ENCODE results near the gene EFCAB6. TPM values are rescaled to one million over a fixed set of nuclear protein-coding genes. Genes with fewer than 3 reads are reported as not detected.

Gene EFCAB6
- polyA plus RNA-seq, 3 donors, result not detected

DNA sequence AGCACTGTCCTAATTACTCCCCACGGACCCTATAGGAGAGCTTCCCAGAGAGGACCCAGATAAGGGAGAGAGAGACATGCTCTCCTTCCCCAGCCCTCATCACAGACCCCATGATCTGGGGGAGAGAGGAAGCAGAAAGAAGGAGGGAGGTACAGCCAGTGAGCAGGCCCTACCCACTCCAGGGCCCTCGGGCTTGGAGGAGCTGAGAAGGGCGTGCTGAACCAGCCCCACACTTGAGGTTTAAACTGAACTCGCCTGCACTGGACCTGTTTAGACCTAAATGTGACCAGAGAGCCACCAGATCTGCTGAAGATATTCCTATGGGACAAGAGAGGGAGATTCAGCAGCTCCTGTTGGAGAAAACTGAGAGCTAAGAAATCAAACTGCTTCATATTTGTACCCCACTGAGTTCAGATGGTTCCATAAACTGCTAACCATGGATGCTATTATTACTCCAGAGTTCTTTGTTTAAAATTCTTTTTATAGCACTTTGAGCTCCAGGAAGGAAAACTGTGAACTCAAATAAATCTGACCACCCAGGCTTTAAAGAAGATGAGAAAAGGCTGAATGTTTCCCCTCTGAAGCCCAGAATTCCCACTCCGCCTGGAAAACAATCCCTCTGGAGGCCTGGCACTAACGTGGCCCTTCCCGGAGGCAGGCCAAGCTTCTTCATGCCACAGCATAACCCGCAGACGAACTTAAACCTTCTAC lies 67.2 kb downstream of the EFCAB6 start:
- Histone ChIP-seq H3K4me1 (ENCODE audit: control insufficient read depth in 1 of 2, insufficient read depth in 2 of 2, low read length in 2 of 2) (no peaks in the 10 kb centered on the region), H4K20me1 (ENCODE audit: insufficient read depth, low read length) (no peaks in the 10 kb centered on the region), H3K4me3 (replicated peaks in 1 of 3; ENCODE audit: low read depth in 2 of 3, low read length in 3 of 3) (no peak overlapping the region), H3K27ac (ENCODE audit: low read depth in 1 of 2, low read length in 2 of 2) (no peak overlapping the region), H3K36me3 (replicated peaks in 1 of 2; ENCODE audit: control insufficient read depth in 1 of 2, insufficient read depth in 2 of 2, low read length in 2 of 2) (no peaks in the 10 kb centered on the region), H3K79me2 (ENCODE audit: insufficient read depth, low read length) (no peaks in the 10 kb centered on the region), H3K9ac (ENCODE audit: insufficient read depth, low read length, poor library complexity, severe bottlenecking) (no peak overlapping the region), H3K4me2 (replicated peaks; ENCODE audit: extremely low read depth, low read length, poor library complexity, severe bottlenecking) (no peak overlapping the region), H3K27me3 (ENCODE audit: control insufficient read depth in 2 of 2, insufficient read depth in 2 of 2, low read length in 2 of 2) (no peaks in the 10 kb centered on the region), H2AFZ (ENCODE audit: insufficient read depth, low read depth, low read length, poor library complexity, severe bottlenecking) (no peak overlapping the region), H3K9me3 (replicated peaks in 1 of 2; ENCODE audit: control insufficient read depth in 1 of 2, insufficient read depth in 1 of 2, low read length in 2 of 2) (no peaks in the 10 kb centered on the region)
- Mint-ChIP-seq H3K4me3 (no peak overlapping the region), H3K9me3 (no peaks in the 10 kb centered on the region), H3K27me3 (ENCODE audit: low read depth in 3 of 3) (peaks cover 0 to 7% (median 3%) of the 10 kb centered on the region in 3 donors), H3K36me3 (no peaks in the 10 kb centered on the region), H3K4me1 (no peaks in the 10 kb centered on the region), H3K27ac (no peak overlapping the region)
- intact Hi-C loops (cut with micrococcal nuclease), result no loop called here
- TF ChIP-seq CTCF (IDR thresholded peaks at IDR 0.05), result no peak
- WGBS (ENCODE audit: insufficient coverage), result 89% methylated on average over 7 of the region's 9 CpGs
- DNase-seq, result no peak

GRCh38 chr22:43743929-43744643 lies 68.0 kb downstream of the EFCAB6 start:
- Histone ChIP-seq H3K36me3 (replicated peaks in 1 of 2; ENCODE audit: control insufficient read depth in 1 of 2, insufficient read depth in 2 of 2, low read length in 2 of 2) (no peaks in the 10 kb centered on the region), H3K4me3 (replicated peaks in 1 of 3; ENCODE audit: low read depth in 2 of 3, low read length in 3 of 3) (no peak overlapping the region), H4K20me1 (ENCODE audit: insufficient read depth, low read length) (no peaks in the 10 kb centered on the region), H3K9me3 (replicated peaks in 1 of 2; ENCODE audit: control insufficient read depth in 1 of 2, insufficient read depth in 1 of 2, low read length in 2 of 2) (no peaks in the 10 kb centered on the region), H3K9ac (ENCODE audit: insufficient read depth, low read length, poor library complexity, severe bottlenecking) (no peak overlapping the region), H3K4me1 (ENCODE audit: control insufficient read depth in 1 of 2, insufficient read depth in 2 of 2, low read length in 2 of 2) (no peaks in the 10 kb centered on the region), H3K79me2 (ENCODE audit: insufficient read depth, low read length) (no peaks in the 10 kb centered on the region), H2AFZ (ENCODE audit: insufficient read depth, low read depth, low read length, poor library complexity, severe bottlenecking) (no peak overlapping the region), H3K27me3 (ENCODE audit: control insufficient read depth in 2 of 2, insufficient read depth in 2 of 2, low read length in 2 of 2) (no peaks in the 10 kb centered on the region), H3K27ac (ENCODE audit: low read depth in 1 of 2, low read length in 2 of 2) (no peak overlapping the region), H3K4me2 (replicated peaks; ENCODE audit: extremely low read depth, low read length, poor library complexity, severe bottlenecking) (no peak overlapping the region)
- TF ChIP-seq CTCF (IDR thresholded peaks at IDR 0.05), result no peak
- Mint-ChIP-seq H3K36me3 (no peaks in the 10 kb centered on the region), H3K27ac (no peak overlapping the region), H3K4me1 (no peaks in the 10 kb centered on the region), H3K9me3 (no peaks in the 10 kb centered on the region), H3K27me3 (ENCODE audit: low read depth in 3 of 3) (peaks cover 0 to 3% (median 3%) of the 10 kb centered on the region in 3 donors), H3K4me3 (no peak overlapping the region)
- DNase-seq, result no peak
- intact Hi-C loops (cut with micrococcal nuclease), result no loop called here
- WGBS (ENCODE audit: insufficient coverage), result 92% methylated on average over 3 of the region's 3 CpGs

All from CD14-positive monocyte (primary cell).